Left colon (tissue), 2 donors: ENCODE measurements around the gene FGF11. TPM values are rescaled to one million over a fixed set of nuclear protein-coding genes. Genes with fewer than 3 reads are reported as not detected.
"Not testable (repeated sequence)": the region's sequence is repeated elsewhere in the genome, so short reads cannot be mapped to it uniquely, and the experiment has no call there.

Source experiments
- ATAC-seq: fragments of 200-7000 bp; cut with Tn5 transposase; one replicate; pipeline ENCODE4 v1.9.1; 2020; ENCODE audit warnings: mild to moderate bottlenecking, moderate library complexity
- DNase-seq, 2 donors: peaks; one replicate each; pipeline ENCODE4 v3.0.0-alpha.2; 2020
- intact Hi-C, 2 donors: fragments of 100-400 bp; cut with DNase I in 1 of 2; cut with micrococcal nuclease in 1 of 2; formaldehyde crosslinking; loops; one replicate each; pipeline versions ENCODE4 v1.11.2 to v1.14.0; 2022; cut with DNase I, micrococcal nuclease
- total RNA-seq, 2 donors: library from RNA; stranded (reverse); fragmentation: NEBNext Ultra II Directional; extraction: Animal tissue kit (Norgen Biotek cat#: 25700); gene quantifications; one replicate each; pipeline ENCODE4 v1.2.1, GENCODE V29; 2021
- donor health status: DM: no; HTN: no; CAD: no.
- donor health status: DM: yes; HTN: yes; CAD: no.

Gene FGF11
- total RNA-seq, 2 donors from 2014 or later: 1.2 to 2.3 TPM

GRCh38 chr17:7470457-7470973 is 31.2 kb downstream of the FGF11 start:
- ATAC-seq, intact Hi-C loops, DNase-seq: not testable (repeated sequence)

- intact Hi-C loops: no loop called here
- no peak for DNase-seq
Measured at GRCh38 chr17:7471729-7472128, 32.4 kb downstream of the FGF11 start.

GRCh38 chr17:7474767-7475166 is 35.5 kb downstream of the FGF11 start:
- DNase-seq, ATAC-seq, intact Hi-C loops: not testable (repeated sequence)

More at GRCh38 chr17:7471729-7472128, 32.4 kb downstream of the FGF11 start:
- ATAC-seq: no peak

GRCh38 chr17:7475764-7476422 is 36.6 kb downstream of the FGF11 start:
- DNase-seq: peak in 1 of 2 donors; percentile 49
- intact Hi-C loops: no loop called here

DNA sequence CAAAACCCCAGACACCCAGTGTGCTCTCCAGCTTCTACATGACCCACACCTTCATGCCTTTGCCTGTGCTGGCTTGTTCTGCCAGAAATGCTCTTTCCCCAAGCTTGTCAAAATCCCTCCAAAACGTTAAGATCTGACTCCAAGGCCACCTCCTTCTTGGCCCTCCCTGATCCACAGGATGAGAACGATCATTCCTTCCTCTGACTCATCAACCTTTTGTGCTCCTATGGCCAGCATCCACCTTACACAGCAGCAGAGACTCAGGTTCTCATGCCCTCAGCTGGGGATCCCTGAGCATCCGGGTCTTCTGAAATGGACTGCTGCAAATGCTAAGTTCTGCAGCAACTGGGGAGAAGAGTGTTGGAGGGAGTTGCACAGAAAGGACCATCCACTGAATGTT is 37.2 kb downstream of the FGF11 start:
- intact Hi-C loops: no loop called here

More at GRCh38 chr17:7475764-7476422, 36.6 kb downstream of the FGF11 start:
- ATAC-seq: no peak

DNA sequence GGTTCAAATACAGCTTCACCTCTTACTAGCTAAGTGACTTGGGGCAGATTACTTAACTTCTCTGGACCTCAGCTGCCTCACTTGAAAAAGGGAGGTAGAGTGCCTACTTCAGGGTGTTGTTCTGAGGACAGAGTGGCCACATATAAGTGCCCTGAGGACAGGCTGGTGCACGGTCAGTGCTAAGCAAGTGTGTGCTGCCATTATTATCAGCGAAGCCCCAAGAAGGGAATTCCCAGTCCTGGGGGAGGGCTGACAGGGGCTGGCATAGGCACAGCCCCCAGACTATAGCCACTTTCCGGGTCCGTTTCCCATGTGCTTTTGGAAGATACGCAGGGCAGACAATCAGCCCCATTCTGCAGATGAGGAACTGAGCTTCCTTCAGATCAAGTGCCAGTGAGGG is 37.6 kb downstream of the FGF11 start:
- no peak for ATAC-seq
- no peak for DNase-seq
- intact Hi-C loops: no loop called here

More for the DNA sequence above, 37.2 kb downstream of the FGF11 start:
- DNase-seq (no peak), ATAC-seq (no peak)

DNA sequence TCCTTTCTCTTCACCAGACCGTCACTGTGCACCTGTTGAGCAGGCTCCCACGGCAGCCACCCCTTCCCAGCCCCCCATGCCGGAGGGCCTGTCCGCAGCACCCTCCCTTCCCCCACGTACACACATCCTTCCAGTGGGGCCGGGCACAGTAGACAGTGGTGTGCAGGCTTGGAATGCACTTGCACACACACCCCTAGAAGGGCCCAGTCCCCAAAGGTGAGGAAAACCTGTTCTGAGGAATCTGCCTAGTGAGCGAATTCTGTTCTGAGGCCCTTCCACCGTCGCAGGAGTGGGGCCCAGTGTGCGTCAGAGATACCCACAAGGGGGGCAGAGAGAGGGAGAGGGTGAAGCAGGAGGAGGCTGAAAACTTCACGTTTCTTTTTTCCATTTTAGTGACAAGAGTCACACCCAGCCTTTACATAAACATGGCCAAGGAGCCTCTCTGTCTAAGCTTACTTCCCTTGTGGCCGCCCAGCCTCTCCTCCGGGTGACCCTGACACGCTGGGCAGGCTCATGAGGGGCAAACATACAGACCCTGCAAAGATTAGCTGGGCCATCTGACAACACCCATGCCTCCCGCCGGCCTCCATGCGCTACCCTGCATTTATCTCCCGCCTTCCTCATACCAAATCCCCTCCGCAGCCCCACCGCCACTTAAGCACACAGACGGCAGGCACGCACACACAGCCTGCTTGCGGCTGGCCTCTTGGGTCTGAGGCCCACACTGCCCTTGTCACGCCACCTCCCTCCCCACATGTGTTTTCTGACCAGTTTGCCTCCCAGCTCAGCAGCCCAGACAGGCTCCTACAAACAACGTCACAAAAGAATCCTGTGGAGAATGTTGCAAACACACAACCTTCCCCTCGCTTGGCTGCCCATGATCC is 38.3 kb downstream of the FGF11 start:
- no peak for ATAC-seq
- DNase-seq: peak; percentile 41 to 47
- intact Hi-C loops: no loop called here

DNA sequence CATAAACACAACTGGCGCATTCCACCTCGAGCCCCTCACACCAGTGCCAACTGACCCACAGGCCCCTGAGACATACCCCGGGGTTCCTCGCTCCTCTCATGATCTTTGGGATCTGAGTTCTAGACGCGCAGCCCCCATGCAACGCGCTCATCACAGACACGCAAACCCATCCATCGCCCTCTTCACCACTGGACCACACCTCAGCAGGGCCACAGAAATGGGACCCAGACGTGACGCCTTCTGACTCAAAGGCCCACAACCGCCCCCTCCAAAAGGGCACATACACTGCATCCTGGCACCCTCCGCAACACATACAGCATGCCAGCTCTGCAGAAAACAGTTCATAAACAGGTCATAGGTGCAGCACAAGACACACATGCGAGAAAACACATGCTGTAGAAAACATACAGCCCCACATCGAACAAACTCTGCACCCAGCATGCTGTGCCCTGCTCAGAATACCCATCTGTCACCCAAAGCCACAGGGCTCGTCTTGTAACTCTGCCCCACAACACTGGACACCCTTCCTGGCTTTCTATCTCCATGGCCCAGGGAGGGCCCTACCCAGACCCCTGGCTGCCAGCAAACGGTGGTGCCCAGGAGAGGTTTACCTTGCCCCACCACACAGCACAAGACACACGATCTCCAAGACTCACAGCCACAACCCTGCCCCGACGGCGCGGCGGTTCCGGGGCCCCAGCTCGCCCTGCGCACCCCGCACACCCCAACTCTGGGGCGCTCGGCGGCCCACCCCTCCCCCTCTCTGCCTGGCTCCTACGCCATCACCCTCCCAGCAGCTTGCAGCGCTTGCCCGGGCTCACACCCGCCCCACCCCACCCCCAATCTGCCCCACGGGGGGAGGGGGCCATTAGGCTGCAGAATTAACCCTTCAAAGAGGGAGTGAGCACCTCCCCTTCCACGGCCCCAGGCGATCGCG is 39.2 kb downstream of the FGF11 start:
- ATAC-seq: peak; percentile 24
- intact Hi-C loops: no loop called here
- DNase-seq: peak; percentile 62 to 72

GRCh38 chr17:7479213-7480088 is 40.1 kb downstream of the FGF11 start, which contains the start of gene ZBTB4:
ZBTB4 (minus strand) TSS chr17:7479631; CDS start chr17:7466801, 12,830 bp downstream.
- peak; percentile 49 to 73 for DNase-seq
- intact Hi-C loops: no loop called here
- ATAC-seq: peak; percentile 16

DNA sequence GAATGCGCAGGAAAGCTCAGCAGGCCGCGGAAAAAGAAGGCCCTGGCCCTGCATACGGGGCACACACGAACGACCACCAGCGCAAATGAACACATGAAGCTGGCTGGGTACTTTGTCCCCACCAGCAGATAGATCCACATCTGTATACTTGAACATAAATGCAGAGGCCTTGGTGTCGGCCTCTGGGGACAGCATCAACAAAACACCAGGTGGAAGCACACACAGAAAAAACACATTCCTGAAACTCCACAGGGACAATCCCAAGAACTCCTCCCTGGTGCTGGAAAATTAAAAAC is 40.7 kb downstream of the FGF11 start:
- DNase-seq (no peak), ATAC-seq (no peak)
- intact Hi-C loops: no loop called here

GRCh38 chr17:7481275-7481674 is 42.0 kb downstream of the FGF11 start, which contains the start of gene SLC35G6:
SLC35G6 (plus strand) TSS chr17:7481446; CDS start chr17:7481517, 71 bp downstream.
- intact Hi-C loops, DNase-seq, ATAC-seq: not testable (repeated sequence)

DNA sequence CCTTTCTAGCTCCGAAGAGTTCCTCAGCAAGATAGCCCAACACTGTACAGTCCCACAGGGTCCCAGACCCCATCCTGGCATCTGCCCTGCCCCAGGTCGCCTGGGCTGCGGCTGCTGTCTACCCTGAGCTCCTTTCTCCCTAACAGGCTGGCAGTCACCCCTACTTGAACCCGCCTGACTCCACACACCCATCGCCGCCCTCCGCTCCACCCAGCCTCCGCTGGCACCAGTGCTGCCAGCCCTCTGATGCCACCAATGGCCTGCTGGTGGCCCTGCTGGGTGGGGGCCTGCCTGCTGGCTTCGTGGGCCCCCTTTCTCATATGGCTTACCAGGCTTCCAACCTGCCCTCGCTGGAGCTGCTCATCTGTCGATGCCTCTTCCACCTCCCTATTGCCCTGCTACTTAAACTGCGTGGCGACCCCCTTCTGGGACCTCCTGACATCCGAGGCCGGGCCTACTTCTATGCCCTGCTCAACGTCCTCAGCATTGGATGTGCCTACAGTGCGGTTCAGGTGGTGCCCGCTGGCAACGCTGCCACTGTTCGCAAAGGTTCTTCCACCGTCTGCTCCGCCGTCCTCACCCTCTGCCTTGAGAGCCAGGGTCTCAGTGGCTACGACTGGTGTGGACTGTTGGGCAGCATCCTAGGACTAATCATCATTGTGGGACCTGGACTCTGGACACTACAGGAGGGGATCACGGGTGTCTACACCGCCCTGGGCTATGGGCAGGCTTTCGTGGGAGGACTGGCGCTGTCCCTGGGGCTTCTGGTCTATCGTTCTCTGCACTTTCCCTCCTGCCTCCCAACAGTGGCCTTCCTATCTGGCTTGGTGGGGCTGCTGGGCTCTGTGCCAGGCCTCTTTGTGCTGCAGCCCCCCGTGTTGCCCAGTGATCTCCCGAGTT is 42.8 kb downstream of the FGF11 start:
- ATAC-seq, intact Hi-C loops, DNase-seq: not testable (repeated sequence)

DNA sequence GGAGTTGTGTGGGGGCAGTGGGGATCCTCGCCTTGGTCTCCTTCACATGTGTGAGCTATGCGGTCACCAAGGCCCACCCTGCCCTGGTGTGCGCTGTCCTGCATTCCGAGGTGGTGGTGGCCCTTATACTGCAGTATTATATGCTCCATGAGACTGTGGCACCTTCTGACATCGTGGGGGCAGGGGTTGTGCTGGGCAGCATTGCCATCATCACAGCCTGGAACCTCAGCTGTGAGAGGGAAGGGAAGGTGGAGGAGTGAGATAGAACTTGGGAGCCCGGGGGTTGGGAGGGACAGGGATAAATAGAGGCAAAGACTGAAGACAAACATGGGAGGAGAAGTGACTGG is 43.4 kb downstream of the FGF11 start:
- intact Hi-C loops, ATAC-seq: not testable (repeated sequence)
- DNase-seq: peak in 1 of 2 donors; percentile 24

DNA sequence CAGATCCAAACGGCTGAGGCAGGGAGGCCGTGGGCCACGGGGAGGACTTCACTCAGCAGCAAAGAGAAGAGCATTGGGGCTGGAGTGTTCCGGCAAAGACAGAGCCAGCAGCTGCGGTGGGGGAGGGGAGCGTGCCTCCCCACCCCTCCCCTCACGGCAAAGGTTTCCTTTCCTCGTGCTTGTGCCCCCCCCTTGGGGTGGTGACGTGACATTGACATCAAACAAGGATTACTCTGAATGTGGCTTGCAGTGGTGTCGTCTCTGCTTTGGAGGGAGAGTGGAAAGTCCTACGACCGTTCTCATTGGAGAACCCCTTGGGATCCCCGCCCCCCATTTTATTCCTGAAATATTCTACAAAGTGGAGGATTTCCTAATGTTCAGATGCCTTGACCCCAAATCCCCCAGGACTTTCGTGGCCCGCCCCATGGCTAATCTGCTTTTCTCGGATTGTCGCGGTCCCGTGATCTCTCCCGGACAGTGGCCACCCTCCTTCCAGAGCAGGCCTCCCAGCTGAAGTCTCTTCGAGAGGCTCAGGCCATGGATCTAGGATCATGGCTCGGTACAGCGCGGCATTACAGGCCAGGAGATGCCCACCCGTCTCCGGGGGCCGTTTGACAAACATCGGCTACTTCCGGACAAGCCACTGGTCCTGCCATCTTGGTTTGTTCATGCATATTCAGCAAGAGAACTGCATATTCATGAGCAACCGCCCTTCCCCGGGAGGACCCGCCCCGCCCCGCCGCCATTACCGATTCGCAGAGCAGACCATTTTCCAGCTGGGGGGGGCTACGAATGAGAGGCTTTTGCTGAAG is 44.1 kb downstream of the FGF11 start:
- peak; percentile 68 for ATAC-seq
- peak; percentile 95 to 97 for DNase-seq
- intact Hi-C loops: no loop called here

- intact Hi-C loops: no loop called here
- peak; percentile 97 to 98 for DNase-seq
- peak; percentile 79 for ATAC-seq
Measured at GRCh38 chr17:7484067-7484918, 45.0 kb downstream of the FGF11 start, which contains the start of gene POLR2A. POLR2A (plus strand) TSS chr17:7484366.
